HG02884 (cell line): ENCODE data around the gene TAF10.

Source experiments
- ATAC-seq: cut with Tn5 transposase; IDR thresholded peaks from one replicate; pipeline ENCODE4 v1.9.1; 2021; ENCODE audit warnings: mild to moderate bottlenecking, moderate library complexity; ENCODE audit not compliant: unreplicated experiment

The TAF10 gene

GRCh38 chr11:6561288-6561687 is 50.7 kb downstream of the TAF10 start:
- no peak for ATAC-seq
